Left ventricle myocardium superior (tissue), 1 donor: ENCODE results near the gene C2. TPM values are rescaled to one million over a fixed set of nuclear protein-coding genes. Genes with fewer than 3 reads are reported as not detected.

Experiments used
- ATAC-seq: fragments of 200-7000 bp; cut with Tn5 transposase; one replicate; pipeline ENCODE4 v1.9.1; 2020; ENCODE audit warnings: mild to moderate bottlenecking, moderate library complexity
- DNase-seq: peaks from one replicate; pipeline ENCODE4 v3.0.0-alpha.2; 2020
- intact Hi-C: fragments of 100-400 bp; cut with micrococcal nuclease; formaldehyde crosslinking; loops from one replicate; pipeline ENCODE4 v1.11.0; 2022
- long read RNA-seq: library from polyadenylated mRNA; unstranded; transcript quantifications from one replicate; pipeline ENCODE4 v2.0.0, GENCODE V29; 2021
- total RNA-seq: library from RNA; stranded (reverse); fragmentation: NEBNext Ultra II Directional; extraction: Animal tissue kit (Norgen Biotek cat#: 25700); gene quantifications from one replicate; pipeline ENCODE4 v1.2.1, GENCODE V29; 2021
- donor health status: DM: no; HTN: yes; CAD: no; lungs with severe emphysema.

C2 gene
- total RNA-seq: 5.8 TPM
- long read RNA-seq, transcript C2-201 (18 exons, 2,850 nt): major isoform, 5 of 6 reads
- long read RNA-seq, partial matches to known transcripts: 1 of 6 reads
- long read RNA-seq, other reads (novel, unspliced or antisense): 0 of 6 reads

- intact Hi-C loops: no loop called here
- DNase-seq (no peak), ATAC-seq (peak; percentile 25)
Observed at GRCh38 chr6:31927242-31927862, at the start of gene C2. Gene C2 (plus strand): TSS chr6:31927717. CDS start chr6:31927753, 36 bp downstream.

- ATAC-seq (no peak), DNase-seq (no peak)
- intact Hi-C loops: no loop called here
Observed at GRCh38 chr6:31878222-31878621, 49.3 kb upstream of the C2 start.

DNA sequence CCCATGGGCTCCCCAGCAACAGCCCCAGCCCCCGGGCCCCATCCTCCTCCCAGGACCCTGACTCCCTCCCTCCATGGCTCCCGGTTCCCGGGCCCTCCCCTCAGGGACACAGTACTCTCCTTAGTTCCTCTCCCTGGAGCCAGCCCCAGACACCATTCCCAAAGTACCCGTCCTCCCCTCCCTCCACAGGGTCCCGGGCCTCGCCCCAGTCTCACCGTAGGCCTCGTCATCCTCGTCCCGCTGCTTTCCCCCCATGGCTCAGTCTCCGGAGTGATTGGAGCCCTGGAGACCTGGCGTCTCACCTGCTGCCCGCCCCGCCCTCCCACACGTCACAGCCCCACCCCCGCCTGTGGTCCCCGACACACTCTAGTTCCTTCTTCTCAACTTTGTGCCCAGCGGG lies 48.8 kb upstream of the C2 start, which contains the start of gene SLC44A4:
Gene SLC44A4 (minus strand): TSS at position 272 of the 400 bp plus-strand sequence. CDS start 17 bp downstream, at position 255.
- intact Hi-C loops: no loop called here
- ATAC-seq (no peak), DNase-seq (no peak)

DNA sequence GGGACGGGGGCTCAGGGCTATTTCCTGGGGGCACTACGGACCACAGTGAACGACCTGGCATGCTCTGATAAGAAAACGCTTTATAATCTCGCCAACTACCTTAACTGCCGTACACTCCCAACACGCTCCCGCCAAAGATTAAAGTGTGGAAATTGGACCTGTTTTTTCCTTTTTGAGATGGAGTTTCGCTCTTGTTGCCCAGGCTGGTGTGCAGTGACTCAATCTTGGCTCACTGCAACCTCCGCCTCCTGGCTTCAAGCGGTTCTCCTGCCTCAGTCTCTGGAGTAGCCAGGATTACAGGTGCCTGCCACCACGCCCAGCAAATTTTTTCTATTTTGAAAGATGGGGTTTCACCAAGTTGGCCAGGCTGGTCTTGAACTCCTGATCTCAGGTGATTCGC lies 48.4 kb upstream of the C2 start:
- DNase-seq: no peak
- intact Hi-C loops: no loop called here
- no peak for ATAC-seq

GRCh38 chr6:31879901-31880300 lies 47.6 kb upstream of the C2 start:
- intact Hi-C loops: no loop called here
- no peak for ATAC-seq

DNA sequence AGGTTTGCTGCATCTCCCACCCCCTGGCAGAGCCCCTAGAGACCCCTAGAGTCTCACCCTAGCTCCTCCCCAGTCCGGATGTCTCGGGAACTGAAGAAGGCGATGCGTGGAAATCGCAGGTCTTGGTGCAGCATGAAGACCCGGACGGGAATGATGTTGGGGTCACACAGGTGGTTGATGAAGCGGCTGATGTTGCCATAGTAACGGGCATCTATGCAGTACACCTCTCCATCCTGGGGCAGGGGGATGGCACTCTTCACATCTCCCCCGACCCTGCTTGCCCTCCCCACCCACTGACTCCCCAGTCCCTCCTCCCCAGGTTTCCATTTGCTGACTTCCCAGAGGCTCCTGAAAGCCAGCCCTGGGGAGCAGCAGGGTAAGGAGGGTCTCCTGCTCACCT lies 46.9 kb upstream of the C2 start:
- DNase-seq (no peak), ATAC-seq (no peak)

More at GRCh38 chr6:31879901-31880300, 47.6 kb upstream of the C2 start:
- no peak for DNase-seq

DNA sequence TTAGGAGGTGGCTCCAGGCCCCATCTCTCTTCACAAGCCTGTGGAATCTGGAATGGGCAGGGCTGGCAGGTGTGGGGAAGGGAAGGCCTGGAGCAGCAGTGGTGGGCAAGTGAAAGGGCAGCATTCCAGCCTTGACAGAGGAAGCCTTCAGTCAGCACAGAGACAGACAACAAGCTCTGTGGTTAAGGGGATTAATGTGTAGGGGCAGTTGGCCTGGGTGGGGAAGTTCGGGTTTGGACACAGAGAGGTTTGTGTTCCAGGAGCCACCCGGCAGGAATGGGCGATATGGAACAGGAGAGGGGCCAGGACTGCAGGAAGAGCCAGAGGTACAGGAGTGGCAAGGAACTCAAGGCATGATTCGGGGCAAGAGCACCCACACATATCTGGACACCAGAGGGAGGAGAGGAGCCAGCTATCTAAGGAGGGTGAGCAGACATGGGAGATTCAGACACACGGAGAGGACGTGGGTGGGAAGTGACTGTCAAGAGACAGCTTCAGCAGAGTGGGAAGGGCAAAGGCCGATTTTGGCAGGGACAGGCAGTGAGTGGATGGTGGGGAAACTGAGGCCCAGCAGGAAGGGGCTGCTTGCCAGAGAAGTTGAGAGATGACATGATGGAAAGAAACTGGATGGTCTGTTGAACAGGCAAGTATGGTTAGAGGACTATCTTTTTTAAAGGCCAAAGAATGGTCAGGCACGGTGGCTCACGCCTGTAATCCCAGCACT lies 46.2 kb upstream of the C2 start:
- ATAC-seq: no peak
- DNase-seq: no peak
- intact Hi-C loops: no loop called here

More for the DNA sequence above, 46.9 kb upstream of the C2 start:
- intact Hi-C loops: no loop called here

DNA sequence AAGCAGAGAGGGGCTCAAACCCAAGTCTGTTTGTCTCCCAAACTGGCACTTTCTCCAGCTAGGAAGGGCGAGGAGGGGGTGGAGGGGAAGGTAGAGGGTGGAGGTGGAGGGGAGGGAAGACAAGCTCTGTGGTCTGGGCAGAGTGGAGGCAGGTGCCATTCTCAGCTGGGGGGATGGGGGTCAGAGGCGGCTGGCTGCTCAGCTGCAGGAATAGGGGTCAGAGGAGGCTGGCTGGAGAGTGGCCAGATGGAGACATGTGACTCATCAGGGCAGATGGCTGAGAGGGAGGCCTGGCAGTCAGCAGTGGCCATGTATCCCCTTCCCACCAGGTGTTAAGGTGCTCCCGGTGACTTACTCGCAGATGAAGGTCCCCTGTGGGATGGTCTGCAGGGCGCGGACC lies 45.2 kb upstream of the C2 start:
- intact Hi-C loops: no loop called here
- ATAC-seq (no peak), DNase-seq (no peak)

- intact Hi-C loops: no loop called here
- DNase-seq: no peak
- no peak for ATAC-seq
Observed at GRCh38 chr6:31883676-31884075, 43.8 kb upstream of the C2 start.

GRCh38 chr6:31884528-31885035 lies 42.9 kb upstream of the C2 start:
- no peak for ATAC-seq
- intact Hi-C loops: no loop called here
- no peak for DNase-seq

DNA sequence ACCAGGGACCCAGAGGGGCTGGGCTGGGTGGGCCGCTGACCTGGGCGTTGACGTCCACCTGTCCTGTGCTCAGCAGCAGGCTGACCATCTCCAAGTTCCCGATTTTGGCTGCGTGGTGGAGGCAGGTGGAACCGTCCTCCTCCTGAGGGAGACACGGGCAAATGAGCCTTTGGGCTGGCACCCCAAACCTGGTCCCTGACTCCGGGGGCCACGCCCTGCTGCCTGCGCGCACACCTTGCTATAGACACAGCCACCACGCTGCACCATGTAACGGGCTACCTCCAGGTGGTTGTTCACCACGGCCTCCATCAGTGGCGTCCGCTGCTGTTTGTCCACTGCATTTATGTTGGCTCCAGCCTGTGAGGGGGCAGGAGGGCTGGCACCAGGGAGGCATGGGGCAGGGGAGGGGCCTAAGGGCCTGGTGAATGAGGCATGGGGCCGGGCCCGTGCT lies 41.0 kb upstream of the C2 start:
- DNase-seq (no peak), ATAC-seq (no peak)
- intact Hi-C loops: no loop called here

- no peak for DNase-seq
- no peak for ATAC-seq
- intact Hi-C loops: no loop called here
Observed at GRCh38 chr6:31887173-31888007, 40.1 kb upstream of the C2 start.

DNA sequence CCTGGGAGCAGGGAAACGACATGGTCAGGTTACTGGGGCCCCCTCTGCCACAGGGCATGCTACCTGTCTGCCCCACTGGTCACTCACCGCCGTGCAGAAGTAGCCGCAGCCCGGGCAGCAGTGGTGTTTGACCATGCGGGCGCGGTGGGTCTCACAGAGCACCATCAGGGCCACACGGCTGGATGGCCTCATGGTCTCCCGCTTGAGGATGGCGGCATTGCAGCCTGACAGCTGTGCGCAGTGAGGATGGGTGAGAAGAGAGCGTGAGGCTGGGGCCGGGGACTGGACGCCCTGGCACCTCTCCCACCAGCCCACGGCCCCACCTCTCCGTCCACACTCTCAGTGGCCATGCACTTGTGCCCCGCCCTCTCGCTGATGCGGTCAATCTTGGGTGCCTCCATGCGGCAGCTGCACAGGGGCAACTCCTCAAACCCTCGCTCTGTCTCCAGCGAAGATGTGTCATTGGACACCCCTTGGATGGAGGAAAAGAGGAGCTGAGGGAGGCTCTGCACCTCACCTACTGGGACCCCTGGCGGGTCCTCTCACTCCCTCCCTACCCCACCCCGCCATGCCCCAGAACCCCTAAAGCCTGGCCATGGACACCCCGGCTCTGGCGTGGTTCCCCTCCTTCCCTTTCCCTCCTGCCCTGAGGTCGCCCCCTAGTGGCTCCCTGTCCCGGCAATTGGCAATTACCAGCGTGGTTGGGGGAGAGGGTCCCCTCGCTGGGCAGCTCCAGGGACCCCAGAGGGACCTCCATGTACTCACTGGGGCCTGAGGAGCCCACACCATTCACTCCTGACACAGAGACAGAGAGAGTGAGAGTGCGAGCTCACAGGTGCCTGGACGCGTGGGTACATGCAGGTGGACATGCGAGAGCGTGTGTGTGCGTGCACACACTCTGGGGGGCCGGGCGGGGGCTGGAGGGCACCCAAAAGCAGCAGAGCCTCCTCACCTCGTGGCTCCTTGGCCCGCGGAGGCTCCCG lies 39.0 kb upstream of the C2 start:
- peak; percentile 34 for ATAC-seq
- intact Hi-C loops: no loop called here
- peak; percentile 64 for DNase-seq

GRCh38 chr6:31889331-31889972 lies 38.1 kb upstream of the C2 start:
- ATAC-seq: no peak
- DNase-seq: no peak
- intact Hi-C loops: no loop called here

DNA sequence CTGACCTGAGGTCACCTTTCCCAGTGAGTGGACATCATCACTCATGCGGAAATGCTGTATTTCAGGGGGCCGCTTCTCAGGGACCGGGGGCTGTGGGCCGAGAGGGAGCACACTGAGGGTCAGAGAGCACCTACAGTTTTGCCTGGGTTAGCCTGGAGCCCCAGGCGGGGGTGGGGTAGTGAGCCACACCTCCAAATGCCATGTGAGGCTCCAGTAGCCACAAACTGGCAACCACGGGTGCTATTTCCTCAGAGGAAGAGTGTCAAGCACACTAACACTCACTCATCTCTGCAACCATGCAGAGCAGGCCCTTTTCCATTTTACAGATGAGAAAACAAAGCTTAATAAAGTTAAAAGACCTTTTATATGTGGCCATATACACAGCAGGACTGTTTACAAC lies 34.7 kb upstream of the C2 start:
- ATAC-seq (no peak), DNase-seq (no peak)
- intact Hi-C loops: no loop called here

DNA sequence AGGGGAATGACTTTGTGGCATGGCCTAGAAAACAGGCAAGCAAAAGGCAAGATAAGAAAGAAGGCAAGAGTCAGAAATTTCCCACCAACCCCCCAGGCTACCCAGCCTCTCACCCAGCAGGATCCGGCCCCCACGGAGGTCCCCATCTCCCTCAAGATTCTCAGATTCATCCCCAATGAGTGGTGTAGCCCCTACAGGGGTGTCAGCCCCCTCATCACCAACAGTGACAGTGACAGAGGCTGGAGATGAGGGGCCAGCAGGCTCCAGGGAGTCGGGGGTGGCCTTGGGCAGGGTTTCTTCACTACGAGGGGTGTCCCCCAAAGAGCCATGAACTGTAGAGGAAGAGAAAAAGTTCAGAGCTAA lies 31.0 kb upstream of the C2 start:
- intact Hi-C loops: no loop called here
- ATAC-seq: no peak
- DNase-seq: no peak

- DNase-seq: no peak
- intact Hi-C loops: no loop called here
- no peak for ATAC-seq
Observed at GRCh38 chr6:31896856-31897611, 30.5 kb upstream of the C2 start.
